GM10847 (cell line): ENCODE data around the gene GLB1L.

Source experiments
- POLR2A ChIP-seq: IDR thresholded peaks from 2 replicates; pipeline ENCODE4 v1.6.1; 2011; ENCODE audit not compliant: insufficient read length; ENCODE audit errors: extremely low read depth

Gene GLB1L

DNA sequence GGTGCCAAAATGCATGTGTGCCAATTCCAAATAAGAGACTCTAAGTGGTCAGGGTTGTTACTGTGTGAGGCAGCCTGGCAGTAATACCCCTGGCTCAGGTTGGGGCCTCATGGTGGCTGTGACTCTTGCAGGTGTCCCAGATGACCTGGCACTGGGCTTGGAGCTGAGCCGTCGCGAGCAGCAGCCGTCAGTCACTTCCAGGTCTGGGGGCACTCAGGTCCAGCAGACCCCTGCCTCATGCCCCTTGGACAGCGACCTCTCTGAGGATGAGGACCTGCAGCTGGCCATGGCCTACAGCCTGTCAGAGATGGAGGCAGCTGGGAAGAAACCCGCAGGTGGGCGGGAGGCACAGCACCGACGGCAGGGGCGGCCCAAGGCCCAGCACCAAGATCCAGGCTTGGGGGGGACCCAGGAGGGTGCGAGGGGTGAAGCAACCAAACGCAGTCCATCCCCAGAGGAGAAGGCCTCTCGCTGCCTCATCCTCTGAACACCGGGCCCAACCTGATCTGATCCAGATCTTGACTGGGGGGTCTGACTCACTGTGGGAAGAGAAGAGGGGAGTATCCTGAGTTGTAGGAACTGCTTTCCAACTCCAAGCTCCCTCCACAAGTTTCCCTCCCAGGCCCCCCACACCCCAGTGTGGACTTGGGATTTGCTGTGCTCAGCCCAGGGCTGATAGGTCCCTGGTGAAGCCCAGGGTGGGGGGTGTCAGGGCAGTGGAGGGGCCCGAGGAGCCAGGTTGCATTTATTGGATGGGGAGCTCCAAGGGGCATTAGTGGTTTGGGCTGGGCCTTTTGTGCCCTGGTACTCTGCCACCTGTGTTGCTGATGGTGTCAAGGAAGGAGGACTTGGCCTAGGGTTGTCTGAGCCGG, 39.5 kb upstream of the GLB1L start:
- no peak for TF ChIP-seq POLR2A

GRCh38 chr2:219282943-219283581, 37.8 kb upstream of the GLB1L start:
- no peak for TF ChIP-seq POLR2A

DNA sequence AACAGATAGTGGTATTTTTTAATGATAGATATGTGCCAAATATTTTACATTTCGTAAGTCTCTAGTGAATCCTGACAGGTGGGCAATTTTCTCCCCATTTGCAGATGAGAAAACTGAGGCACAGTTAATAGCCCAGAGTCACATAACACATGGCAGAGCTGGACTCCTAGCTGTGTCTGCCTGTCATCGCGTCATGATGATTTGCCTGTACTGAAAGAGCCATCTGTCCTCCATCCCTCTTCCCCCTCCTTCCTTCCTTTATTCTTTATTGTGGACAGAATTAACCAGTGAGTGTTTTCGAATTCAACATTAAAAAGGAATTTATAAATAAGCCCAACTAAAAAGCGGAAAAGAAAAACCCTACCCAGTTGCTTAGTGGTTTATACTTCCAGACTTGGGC, 37.1 kb upstream of the GLB1L start:
- no peak for TF ChIP-seq POLR2A

DNA sequence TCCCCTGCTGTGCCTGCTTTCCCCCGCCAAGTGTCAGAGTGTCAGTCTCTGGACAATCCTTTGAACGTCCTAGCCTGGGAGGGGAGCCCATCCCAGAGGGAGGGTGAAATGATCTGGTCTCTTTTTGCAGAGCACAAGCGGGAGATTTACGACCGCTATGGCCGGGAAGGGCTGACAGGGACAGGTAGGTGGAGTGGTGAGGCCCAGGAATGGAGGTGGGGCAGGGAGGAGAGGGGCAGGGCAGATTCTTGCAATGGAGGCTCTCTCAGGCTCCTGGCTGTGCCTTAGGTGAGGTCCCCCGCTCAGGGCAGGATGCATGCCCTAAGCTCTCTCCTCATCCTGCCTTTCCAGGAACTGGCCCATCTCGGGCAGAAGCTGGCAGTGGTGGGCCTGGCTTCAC, 36.3 kb upstream of the GLB1L start:
- TF ChIP-seq POLR2A: no peak

DNA sequence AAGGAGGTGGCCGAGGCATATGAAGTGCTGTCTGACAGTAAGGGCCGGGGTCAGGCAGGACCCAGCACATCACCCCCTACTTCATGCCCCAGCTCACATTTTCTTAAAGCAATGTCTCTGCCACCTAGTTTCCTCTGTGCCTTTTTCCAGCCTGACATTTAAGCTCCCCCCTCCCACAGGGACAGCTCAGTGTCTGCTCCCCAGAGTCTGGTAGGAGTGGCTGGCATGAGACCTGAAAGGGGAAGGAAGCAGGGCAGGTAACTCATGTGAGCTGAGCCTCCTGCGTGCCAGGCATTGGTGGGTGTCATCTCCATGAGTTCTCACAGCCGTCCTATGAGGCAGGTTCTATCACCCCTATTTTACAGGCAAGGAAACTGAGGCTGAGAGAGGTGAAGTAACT, 35.4 kb upstream of the GLB1L start:
- no peak for TF ChIP-seq POLR2A

GRCh38 chr2:219279916-219280516, 34.8 kb upstream of the GLB1L start:
- no peak for TF ChIP-seq POLR2A

- peak; percentile 90 for TF ChIP-seq POLR2A
Observed at GRCh38 chr2:219279151-219279915, 34.1 kb upstream of the GLB1L start, which contains the start of gene DNAJB2. Gene DNAJB2 (plus strand): TSS chr2:219279366. CDS start chr2:219279834, 468 bp downstream.

- no peak for TF ChIP-seq POLR2A
Observed at GRCh38 chr2:219278655-219279150, 33.5 kb upstream of the GLB1L start.

DNA sequence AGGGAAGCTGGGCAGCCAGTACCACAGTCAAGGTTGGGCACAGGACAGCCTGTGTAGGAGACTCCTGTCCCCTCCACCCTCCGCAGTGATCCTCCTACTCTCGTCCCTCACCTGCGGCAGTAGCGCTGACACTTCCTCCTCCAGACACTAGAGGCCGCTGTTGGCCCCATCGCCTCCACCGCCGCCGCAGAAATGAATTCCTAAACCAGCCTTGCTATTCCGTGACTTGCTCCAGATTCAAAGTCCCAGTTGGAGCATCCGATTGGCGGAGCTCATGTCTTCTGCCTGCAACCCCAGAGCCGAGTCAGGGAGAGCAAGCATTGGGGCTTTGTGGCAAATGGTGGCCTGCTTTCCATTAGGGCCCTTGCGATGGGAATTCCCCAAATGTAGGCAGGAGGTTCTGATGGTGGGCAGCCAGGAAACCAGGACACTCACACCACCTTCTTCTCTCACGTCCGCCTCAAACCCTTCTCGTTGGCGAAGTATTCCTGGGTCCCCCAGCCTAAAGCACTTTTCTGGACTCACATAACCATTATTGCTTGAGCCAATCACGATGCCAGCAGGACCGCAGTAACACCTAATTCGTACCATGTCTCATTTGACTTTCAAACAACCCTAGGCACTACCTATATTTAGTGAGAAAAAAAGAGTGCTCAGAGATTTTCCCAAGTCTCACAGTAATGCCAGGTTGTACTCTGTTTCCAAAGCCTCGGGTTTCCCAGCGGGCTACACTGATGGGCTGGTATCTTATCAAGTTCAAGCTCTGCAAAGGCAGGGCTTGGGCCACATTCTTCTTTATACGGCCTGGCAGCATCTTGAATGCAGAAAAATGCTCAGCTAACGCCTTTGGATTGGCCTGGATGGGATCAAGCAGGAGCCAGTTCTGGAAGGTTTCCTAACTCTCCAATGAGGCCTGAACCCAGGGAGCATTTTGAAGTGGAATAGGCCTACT, 32.7 kb upstream of the GLB1L start:
- TF ChIP-seq POLR2A: peak; percentile 21

DNA sequence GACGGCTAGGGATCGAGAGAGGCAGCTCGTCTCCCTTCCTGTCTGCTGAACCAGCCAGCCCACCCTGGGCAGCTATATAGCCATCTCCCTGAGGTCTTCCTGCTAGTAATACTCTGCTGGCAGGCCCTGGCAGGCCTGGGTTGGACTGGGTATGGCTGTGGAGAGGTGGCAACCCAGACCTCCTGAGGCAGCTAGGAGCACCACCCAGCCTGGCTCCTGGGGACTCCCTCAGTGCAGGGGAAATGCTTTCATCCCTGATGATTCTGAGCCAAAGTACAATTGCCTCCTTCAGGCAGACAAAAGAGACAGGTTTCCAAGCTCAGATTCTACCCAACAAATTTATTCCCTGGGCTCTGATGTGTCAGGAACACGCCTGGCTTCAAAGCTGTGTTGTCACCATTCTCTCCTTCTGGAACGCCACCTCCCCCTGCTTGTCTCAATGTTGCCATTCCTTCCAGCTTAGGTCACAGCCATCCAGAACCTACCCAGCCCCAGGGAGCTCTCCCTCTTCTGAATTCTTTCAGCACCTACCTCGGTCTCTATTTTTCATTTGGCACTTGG, 29.2 kb upstream of the GLB1L start:
- TF ChIP-seq POLR2A: no peak

- TF ChIP-seq POLR2A: no peak
Observed at GRCh38 chr2:219273937-219274336, 28.7 kb upstream of the GLB1L start.

DNA sequence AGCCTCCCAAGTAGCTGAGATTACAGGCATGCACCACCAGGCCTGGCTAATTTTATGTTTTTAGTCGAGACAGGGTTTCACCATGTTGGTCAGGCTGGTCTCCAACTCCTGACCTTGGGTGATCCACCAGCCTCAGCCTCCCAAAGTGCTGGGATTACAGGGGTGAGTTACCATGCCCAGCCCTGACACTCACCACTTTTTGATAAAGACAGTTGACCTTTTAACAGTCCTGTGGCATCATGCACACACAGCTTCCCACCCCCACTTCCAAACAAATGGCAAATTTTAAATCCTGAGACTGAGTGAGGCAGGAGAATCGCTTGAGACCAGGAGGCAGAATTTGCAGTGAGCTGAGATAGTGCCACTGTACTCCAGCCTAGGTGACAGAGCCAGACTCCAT, 27.8 kb upstream of the GLB1L start:
- TF ChIP-seq POLR2A: no peak

- TF ChIP-seq POLR2A: no peak
Observed at GRCh38 chr2:219272356-219272755, 27.1 kb upstream of the GLB1L start.

GRCh38 chr2:219271021-219271420, 25.8 kb upstream of the GLB1L start:
- no peak for TF ChIP-seq POLR2A

- no peak for TF ChIP-seq POLR2A
Observed at GRCh38 chr2:219270055-219270372, 24.8 kb upstream of the GLB1L start.
